ENCODE results near the gene ADGRG3. TPM values are rescaled to one million over a fixed set of nuclear protein-coding genes. Genes with fewer than 3 reads are reported as not detected.

ADGRG3 gene
- total and polyA plus RNA-seq, 2 donors (not counting 1 experiment from before 2014, with no cell fraction given), result not detected

DNA sequence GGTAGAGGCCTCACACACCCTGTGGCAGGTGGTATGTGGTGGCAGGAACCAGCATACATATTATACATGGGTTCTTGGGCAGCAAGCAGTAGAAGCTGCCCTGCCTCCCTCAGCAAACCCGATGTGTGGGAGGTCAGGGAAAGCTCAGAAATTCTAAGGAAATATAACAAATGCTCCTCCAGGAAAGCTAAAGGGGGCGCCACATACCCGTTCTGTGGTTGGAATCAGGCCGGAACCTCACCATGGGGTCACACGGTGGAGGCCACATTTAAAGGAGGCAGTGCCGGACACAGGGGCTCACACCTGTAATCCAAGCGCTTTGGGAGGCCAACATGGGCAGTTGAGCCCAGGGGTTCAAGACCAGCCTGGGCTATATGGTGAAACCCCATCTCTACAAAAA is 55.1 kb downstream of the ADGRG3 start:
- peaks cover 0 to 8% of the 10 kb centered on the region in 2 donors for H3K4me1 ChIP-seq (ENCODE audit: control insufficient read depth in 2 of 2, insufficient read depth in 2 of 2, low read length in 2 of 2)
- Mint-ChIP-seq H3K27me3 (no peaks in the 10 kb centered on the region), H3K4me1 (peaks cover 5% of the 10 kb centered on the region), H3K4me3 (no peak overlapping the region), H3K9me3 (ENCODE audit: insufficient read depth) (no peaks in the 10 kb centered on the region), H3K27ac (no peak overlapping the region)
- H2AFZ ChIP-seq (ENCODE audit: insufficient read depth, low read depth, low read length, poor library complexity, severe bottlenecking), result no peak overlapping the region
- WGBS (ENCODE audit: insufficient coverage), result 92% methylated on average over 7 of the region's 7 CpGs
- H3K79me2 ChIP-seq (ENCODE audit: control insufficient read depth, insufficient read depth, low read length), result no peaks in the 10 kb centered on the region
- DNase-seq (no peak), ATAC-seq (ENCODE audit: low read depth) (no peak)
- H3K27me3 ChIP-seq (replicated peaks in 1 of 4; ENCODE audit: control extremely low read depth in 1 of 4, control insufficient read depth in 3 of 4, insufficient read depth in 4 of 4, low read length in 3 of 4), result no peaks in the 10 kb centered on the region
- intact Hi-C loops (cut with micrococcal nuclease), result loop anchor here (10.0 kb wide), 1 partner anchor 148 kb away; no protein-coding TSS in a partner anchor
- H3K36me3 ChIP-seq (replicated peaks in 1 of 2; ENCODE audit: control extremely low read depth in 1 of 2, control insufficient read depth in 1 of 2, extremely low read depth in 1 of 2, insufficient read depth in 2 of 2, low read length in 1 of 2), result no peaks in the 10 kb centered on the region
- no peak overlapping the region for H3K4me2 ChIP-seq (replicated peaks; ENCODE audit: low read depth, low read length, poor library complexity, severe bottlenecking)
- peaks cover 0 to under 1% (median 0%) of the 10 kb centered on the region in 3 donors for H3K9me3 ChIP-seq (ENCODE audit: control extremely low read depth in 1 of 3, control insufficient read depth in 2 of 3, insufficient read depth in 1 of 3, low read length in 2 of 3)
- no peak overlapping the region for H3K4me3 ChIP-seq (ENCODE audit: control extremely low read depth in 1 of 5, extremely low read depth in 1 of 5, insufficient read depth in 1 of 5, low read depth in 2 of 5, low read length in 4 of 5)
- H3K9ac ChIP-seq (ENCODE audit: low read length), result no peak overlapping the region
- no peak for TF ChIP-seq EZH2 (IDR thresholded peaks at IDR 0.05; ENCODE audit: borderline replicate concordance, insufficient read depth, low read depth, low read length, poor library complexity, severe bottlenecking)
- TF ChIP-seq, protein P1, sequence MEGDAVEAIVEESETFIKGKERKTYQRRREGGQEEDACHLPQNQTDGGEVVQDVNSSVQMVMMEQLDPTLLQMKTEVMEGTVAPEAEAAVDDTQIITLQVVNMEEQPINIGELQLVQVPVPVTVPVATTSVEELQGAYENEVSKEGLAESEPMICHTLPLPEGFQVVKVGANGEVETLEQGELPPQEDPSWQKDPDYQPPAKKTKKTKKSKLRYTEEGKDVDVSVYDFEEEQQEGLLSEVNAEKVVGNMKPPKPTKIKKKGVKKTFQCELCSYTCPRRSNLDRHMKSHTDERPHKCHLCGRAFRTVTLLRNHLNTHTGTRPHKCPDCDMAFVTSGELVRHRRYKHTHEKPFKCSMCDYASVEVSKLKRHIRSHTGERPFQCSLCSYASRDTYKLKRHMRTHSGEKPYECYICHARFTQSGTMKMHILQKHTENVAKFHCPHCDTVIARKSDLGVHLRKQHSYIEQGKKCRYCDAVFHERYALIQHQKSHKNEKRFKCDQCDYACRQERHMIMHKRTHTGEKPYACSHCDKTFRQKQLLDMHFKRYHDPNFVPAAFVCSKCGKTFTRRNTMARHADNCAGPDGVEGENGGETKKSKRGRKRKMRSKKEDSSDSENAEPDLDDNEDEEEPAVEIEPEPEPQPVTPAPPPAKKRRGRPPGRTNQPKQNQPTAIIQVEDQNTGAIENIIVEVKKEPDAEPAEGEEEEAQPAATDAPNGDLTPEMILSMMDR (IDR thresholded peaks at IDR 0.05), result no peak
- no peak overlapping the region for H3K27ac ChIP-seq (ENCODE audit: low read length in 2 of 2)
- H4K20me1 ChIP-seq (ENCODE audit: control insufficient read depth, insufficient read depth, low read length, poor library complexity, severe bottlenecking), result no peaks in the 10 kb centered on the region
- POLR2A ChIA-PET, result no interaction called here
- CTCF ChIA-PET, result no interaction called here

GRCh38 chr16:57724531-57724930 is 56.4 kb downstream of the ADGRG3 start:
- 91% methylated on average over 14 of the region's 15 CpGs for WGBS (ENCODE audit: insufficient coverage)
- no peak overlapping the region for H3K27ac Mint-ChIP-seq
- ChIA-PET CTCF (no interaction called here), POLR2A (interaction anchor here (0.7 kb wide), 1 partner anchor 60 kb away, joined by 5 read pairs; no protein-coding TSS in a partner anchor)
- Histone ChIP-seq H2AFZ (ENCODE audit: insufficient read depth, low read depth, low read length, poor library complexity, severe bottlenecking) (peak overlapping the region; percentile 31), H3K36me3 (replicated peaks in 1 of 2; ENCODE audit: control extremely low read depth in 1 of 2, control insufficient read depth in 1 of 2, extremely low read depth in 1 of 2, insufficient read depth in 2 of 2, low read length in 1 of 2) (no peaks in the 10 kb centered on the region), H3K4me1 (ENCODE audit: control insufficient read depth in 2 of 2, insufficient read depth in 2 of 2, low read length in 2 of 2) (peaks cover 0 to 8% of the 10 kb centered on the region in 2 donors), H3K79me2 (ENCODE audit: control insufficient read depth, insufficient read depth, low read length) (no peaks in the 10 kb centered on the region), H3K9me3 (ENCODE audit: control extremely low read depth in 1 of 3, control insufficient read depth in 2 of 3, insufficient read depth in 1 of 3, low read length in 2 of 3) (peaks cover 0 to 4% (median 0%) of the 10 kb centered on the region in 3 donors), H3K9ac (ENCODE audit: low read length) (no peak overlapping the region), H3K27ac (ENCODE audit: low read length in 2 of 2) (no peak overlapping the region), H4K20me1 (ENCODE audit: control insufficient read depth, insufficient read depth, low read length, poor library complexity, severe bottlenecking) (no peaks in the 10 kb centered on the region), H3K27me3 (replicated peaks in 1 of 4; ENCODE audit: control extremely low read depth in 1 of 4, control insufficient read depth in 3 of 4, insufficient read depth in 4 of 4, low read length in 3 of 4) (no peaks in the 10 kb centered on the region), H3K4me3 (ENCODE audit: control extremely low read depth in 1 of 5, extremely low read depth in 1 of 5, insufficient read depth in 1 of 5, low read depth in 2 of 5, low read length in 4 of 5) (no peak overlapping the region), H3K4me2 (replicated peaks; ENCODE audit: low read depth, low read length, poor library complexity, severe bottlenecking) (no peak overlapping the region)
- TF ChIP-seq EZH2 (IDR thresholded peaks at IDR 0.05; ENCODE audit: borderline replicate concordance, insufficient read depth, low read depth, low read length, poor library complexity, severe bottlenecking), result no peak
- TF ChIP-seq, protein P1 (IDR thresholded peaks at IDR 0.05), result no peak
- intact Hi-C loops (cut with micrococcal nuclease), result loop anchor here (10.0 kb wide), 1 partner anchor 150 kb away; no protein-coding TSS in a partner anchor
- ATAC-seq (ENCODE audit: low read depth) (no peak), DNase-seq (no peak)
- H3K4me1 Mint-ChIP-seq, result peaks cover 5% of the 10 kb centered on the region
- no peaks in the 10 kb centered on the region for H3K27me3 Mint-ChIP-seq
- no peak overlapping the region for H3K4me3 Mint-ChIP-seq
- H3K9me3 Mint-ChIP-seq (ENCODE audit: insufficient read depth), result no peaks in the 10 kb centered on the region
